ENCODE results near the gene ZNF343. TPM values are rescaled to one million over a fixed set of nuclear protein-coding genes. Genes with fewer than 3 reads are reported as not detected.
"Not testable (repeated sequence)": the region's sequence is repeated elsewhere in the genome, so short reads cannot be mapped to it uniquely, and the experiment has no call there.

The ZNF343 gene
- polyA plus RNA-seq, 2 of the 4 experiments (the other 2 are of a cell fraction): 14.0 to 19.0 TPM

- H3K4me2 ChIP-seq; ATAC-seq; FAIRE-seq; POLR2A ChIA-PET; H3K4me3 ChIP-seq; DNase-seq (ENCODE audit: low read depth in 1 of 2, low spot score in 1 of 2); H3K27ac ChIP-seq; H3K9me3 ChIP-seq: not testable (repeated sequence)
- peaks cover 10% of the 10 kb centered on the region for H3K4me1 ChIP-seq
- CTCF ChIA-PET: interaction anchor here (1.4 kb wide), 1 partner anchor 17 kb away, joined by 5 read pairs; no protein-coding TSS in a partner anchor
- WGBS (ENCODE audit: missing lambda C conversion rate): 97% methylated on average over 2 of the region's 2 CpGs
Observed at GRCh38 chr20:2504803-2505202, 3.9 kb downstream of the ZNF343 start.

- H3K4me3 ChIP-seq; H3K4me1 ChIP-seq; H3K4me2 ChIP-seq; H3K9me3 ChIP-seq; ATAC-seq; CTCF ChIA-PET; DNase-seq (ENCODE audit: low read depth in 1 of 2, low spot score in 1 of 2); H3K27ac ChIP-seq; POLR2A ChIA-PET; FAIRE-seq: not testable (repeated sequence)
- 94% methylated on average over 2 of the region's 2 CpGs for WGBS (ENCODE audit: missing lambda C conversion rate)
Observed at GRCh38 chr20:2502808-2503384, 5.8 kb downstream of the ZNF343 start.

GRCh38 chr20:2485661-2486060, 23.1 kb downstream of the ZNF343 start:
- WGBS (ENCODE audit: missing lambda C conversion rate): 81% methylated on average over 4 of the region's 4 CpGs
- TF ChIP-seq HES2 (IDR thresholded peaks at IDR 0.05) (no peak), CBX8 (IDR thresholded peaks at IDR 0.05) (no peak), NPAS2 (CRISPR knock-in tag; IDR thresholded peaks at IDR 0.05; ENCODE audit: borderline replicate concordance) (no peak)
- FAIRE-seq (peak; percentile 79), ATAC-seq (no peak), DNase-seq (ENCODE audit: low read depth in 1 of 2, low spot score in 1 of 2) (no peak)
- Histone ChIP-seq H3K4me1 (no peaks in the 10 kb centered on the region), H3K9me3 (no peaks in the 10 kb centered on the region), H3K4me3 (no peak overlapping the region), H3K4me2 (no peak overlapping the region), H3K27ac (no peak overlapping the region)
- ChIA-PET POLR2A (no interaction called here), CTCF (interaction anchor here (0.6 to 2.5 kb wide), 3 partner anchors 9 to 1478 kb away, joined by 3 to 6 read pairs (median 3); no protein-coding TSS in a partner anchor)

GRCh38 chr20:2485080-2485479, 23.6 kb downstream of the ZNF343 start:
- Histone ChIP-seq H3K4me3 (no peak overlapping the region), H3K27ac (no peak overlapping the region), H3K9me3 (no peaks in the 10 kb centered on the region), H3K4me2 (no peak overlapping the region), H3K4me1 (no peaks in the 10 kb centered on the region)
- CTCF ChIA-PET: interaction anchor here (0.6 to 2.5 kb wide), 3 partner anchors 37 to 1479 kb away, joined by 3 to 6 read pairs (median 3); no protein-coding TSS in a partner anchor
- FAIRE-seq (no peak), ATAC-seq (no peak), DNase-seq (ENCODE audit: low read depth in 1 of 2, low spot score in 1 of 2) (no peak)
- TF ChIP-seq RAD21 (conservative IDR thresholded peaks at IDR 0.05 in 1 of 2, IDR thresholded peaks at IDR 0.05 in 1 of 2): no peak
- no peak for TF ChIP-seq CHD2 (IDR thresholded peaks at IDR 0.05; ENCODE audit: low read length, partially characterized antibody)
- POLR2A ChIA-PET: no interaction called here
- 90% methylated on average over 2 of the region's 2 CpGs for WGBS (ENCODE audit: missing lambda C conversion rate)

DNA sequence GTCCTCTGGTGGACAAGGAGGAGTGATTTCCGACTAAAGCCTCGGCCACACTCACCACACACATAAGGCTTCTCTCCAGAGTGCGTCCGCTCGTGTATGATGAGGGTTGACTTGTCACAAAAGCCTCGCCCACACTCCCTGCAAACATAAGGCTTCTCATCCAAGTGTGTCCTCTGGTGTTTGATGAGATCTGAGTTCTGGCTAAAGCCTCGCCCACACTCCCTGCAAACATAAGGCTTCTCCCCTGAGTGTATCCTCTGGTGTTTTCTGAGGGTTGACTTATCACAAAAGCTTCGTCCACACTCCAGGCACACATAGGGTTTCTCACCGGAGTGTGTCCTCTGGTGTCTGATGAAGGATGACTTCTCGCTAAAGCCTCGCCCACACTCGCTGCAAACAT, 25.2 kb downstream of the ZNF343 start:
- WGBS (ENCODE audit: missing lambda C conversion rate): 97% methylated on average over 12 of the region's 12 CpGs
- Histone ChIP-seq H3K9me3 (no peaks in the 10 kb centered on the region), H3K27ac (no peak overlapping the region), H3K4me2 (no peak overlapping the region), H3K4me3 (no peak overlapping the region), H3K4me1 (no peaks in the 10 kb centered on the region)
- ChIA-PET POLR2A (no interaction called here), CTCF (no interaction called here)
- DNase-seq (ENCODE audit: low read depth in 1 of 2, low spot score in 1 of 2): no peak
- TF ChIP-seq POLR2AphosphoS2 (conservative IDR thresholded peaks at IDR 0.05; ENCODE audit: low read length) (no peak), CBX8 (IDR thresholded peaks at IDR 0.05) (no peak), FOSL2 (IDR thresholded peaks at IDR 0.05) (no peak), FOSL2 (CRISPR knock-in tag; IDR thresholded peaks at IDR 0.05) (no peak), ZFP36 (IDR thresholded peaks at IDR 0.05; ENCODE audit: borderline replicate concordance, partially characterized antibody) (no peak), RARB (CRISPR knock-in tag; IDR thresholded peaks at IDR 0.05) (no peak), PHF8 (IDR thresholded peaks at IDR 0.05; ENCODE audit: borderline replicate concordance, low read depth) (no peak), MAX (IDR thresholded peaks at IDR 0.05) (no peak), RFX5 (IDR thresholded peaks at IDR 0.05) (no peak), USF2 (IDR thresholded peaks at IDR 0.05) (no peak), TP53 (CRISPR knock-in tag; IDR thresholded peaks at IDR 0.05) (no peak), FOXS1 (CRISPR knock-in tag; IDR thresholded peaks at IDR 0.05) (no peak), EP300 (IDR thresholded peaks at IDR 0.05) (no peak)
- FAIRE-seq: no peak
- ATAC-seq: no peak

All from A549 (cell line).